GM23248 (cell line): ENCODE results near the gene MBNL3.

Experiments used
- EZH2 ChIP-seq: fragments of 200-600 bp; sonication (generic); IDR thresholded peaks from 2 replicates; pipeline ENCODE4 v1.6.1; 2018; ENCODE audit warnings: antibody characterized with exemption, mild to moderate bottlenecking; ENCODE audit not compliant: insufficient read depth, poor library complexity, severe bottlenecking
- EZH2phosphoT487 ChIP-seq: fragments of 200-600 bp; sonication (generic); IDR thresholded peaks from 2 replicates; pipeline ENCODE4 v1.6.1; 2018; ENCODE audit warnings: antibody characterized with exemption, moderate library complexity, mild to moderate bottlenecking, low read depth; ENCODE audit not compliant: insufficient read depth

DNA sequence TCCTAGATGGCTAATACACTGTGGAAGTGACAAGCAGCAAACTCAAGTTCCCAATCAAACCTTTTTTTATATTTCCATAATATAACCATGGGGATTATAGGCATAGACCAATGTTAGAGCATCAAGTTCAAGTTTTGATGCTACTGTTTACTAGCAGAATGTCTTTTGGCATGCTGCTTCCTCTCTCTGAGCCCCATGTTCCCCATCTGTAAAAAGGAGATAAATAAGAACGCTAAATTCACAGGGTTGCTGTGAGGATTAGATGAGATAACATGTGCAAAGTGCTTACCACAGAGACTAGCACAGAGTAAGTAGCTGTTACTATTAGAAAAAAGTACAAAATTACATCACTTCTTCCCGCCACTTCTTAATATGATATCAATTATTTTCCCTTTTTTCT is 18.0 kb downstream of the MBNL3 start:
- TF ChIP-seq EZH2phosphoT487, result no peak
- no peak for TF ChIP-seq EZH2
